SK-N-MC (cell line): Measurements from ENCODE around the gene TRIM52.
A peak's percentile ranks its signal among the peaks of the same experiment; 100 is the strongest.
"Not testable (repeated sequence)": the region's sequence is repeated elsewhere in the genome, so short reads cannot be mapped to it uniquely, and the experiment has no call there.

ENCODE experiments used
- DNase-seq: peaks from one replicate; pipeline ENCODE4 v3.0.0-alpha.2; 2011; ENCODE audit warnings: low read depth, low spot score
- H3K27ac ChIP-seq: fragments of 200-600 bp; sonication (generic); 2 replicates; pipeline ENCODE4 v1.5.1; 2016; ENCODE audit warnings: mixed run types
- H3K36me3 ChIP-seq: fragments of 200-600 bp; sonication (generic); 2 replicates; pipeline ENCODE4 v1.6.1; 2017; ENCODE audit warnings: antibody characterized with exemption, low read length, mixed read lengths; ENCODE audit not compliant: insufficient read depth
- H3K4me3 ChIP-seq: fragments of 200-600 bp; sonication (generic); 2 replicates; pipeline ENCODE4 v1.5.1; 2016
- H3K9ac ChIP-seq: fragments of 200-600 bp; sonication (generic); 2 replicates; pipeline ENCODE4 v1.8.0; 2017; ENCODE audit warnings: mixed run types, mixed read lengths; ENCODE audit not compliant: insufficient read length
- H3K9me3 ChIP-seq: fragments of 200-600 bp; sonication (generic); 2 replicates; pipeline ENCODE4 v1.6.1; 2017; ENCODE audit warnings: low read depth, mild to moderate bottlenecking, antibody characterized with exemption, low read length, moderate library complexity, mixed read lengths
- EZH2 ChIP-seq: fragments of 200-600 bp; sonication (generic); IDR thresholded peaks from one replicate; pipeline ENCODE4 v1.6.1; 2017; ENCODE audit warnings: antibody characterized with exemption
- FOXP2 ChIP-seq: optimal IDR thresholded peaks from 2 replicates; pipeline ENCODE3; 2011; ENCODE audit warnings: mild to moderate bottlenecking, moderate library complexity; ENCODE audit not compliant: insufficient read depth; ENCODE audit errors: extremely low read length, control extremely low read depth
- POLR2AphosphoS5 ChIP-seq: IDR thresholded peaks from 2 replicates; pipeline ENCODE4 v1.6.1; 2012; ENCODE audit warnings: mild to moderate bottlenecking, low read depth, low read length, borderline replicate concordance

The TRIM52 gene

DNA sequence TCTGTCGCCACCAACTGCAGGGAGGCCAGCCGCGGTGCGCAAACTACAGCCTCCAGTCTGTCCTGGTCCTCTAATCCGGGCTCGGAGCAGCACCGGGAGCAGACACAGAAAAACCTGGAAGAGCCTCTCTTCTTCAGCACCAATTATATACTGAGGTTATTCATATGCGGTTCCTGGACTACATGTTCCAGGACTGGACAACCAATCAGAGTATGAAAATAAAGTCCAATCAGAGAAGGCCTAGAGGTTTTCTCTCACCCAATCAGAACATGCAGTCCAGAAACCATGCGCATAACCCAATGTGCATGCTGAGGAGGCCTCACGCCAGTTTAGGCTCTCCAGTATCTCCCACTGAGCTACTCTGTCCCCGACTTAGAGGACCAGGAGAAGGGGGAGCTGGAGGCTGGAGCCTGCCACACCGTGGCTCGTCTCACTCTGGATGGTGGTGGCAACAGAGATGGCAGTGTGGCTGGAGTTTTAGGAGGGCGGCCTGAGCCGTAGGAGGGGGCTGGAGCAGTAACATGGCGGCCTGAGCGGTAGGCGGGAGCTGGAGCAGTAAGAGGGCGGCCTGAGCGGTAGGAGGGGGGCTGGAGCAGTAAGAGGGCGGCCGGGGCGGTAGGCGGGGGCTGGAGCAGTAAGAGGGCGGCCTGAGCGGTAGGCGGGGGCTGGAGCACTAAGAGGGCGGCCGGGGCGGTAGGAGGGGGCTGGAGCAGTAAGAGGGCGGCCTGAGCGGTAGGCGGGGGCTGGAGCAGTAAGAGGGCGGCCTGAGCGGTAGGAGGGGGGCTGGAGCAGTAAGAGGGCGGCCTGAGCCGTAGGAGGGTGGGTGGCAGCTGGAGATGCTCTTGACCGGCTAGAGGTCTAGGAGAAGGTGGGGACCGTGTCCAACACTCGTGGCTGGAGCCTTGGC, 20.4 kb upstream of the TRIM52 start:
- no peak overlapping the region for H3K27ac ChIP-seq
- no peak for DNase-seq
- H3K9me3 ChIP-seq: no peaks in the 10 kb centered on the region
- H3K4me3 ChIP-seq: no peak overlapping the region
- TF ChIP-seq POLR2AphosphoS5: no peak
- TF ChIP-seq EZH2: no peak
- no peak for TF ChIP-seq FOXP2
- no peak overlapping the region for H3K9ac ChIP-seq
- H3K36me3 ChIP-seq: no peaks in the 10 kb centered on the region

DNA sequence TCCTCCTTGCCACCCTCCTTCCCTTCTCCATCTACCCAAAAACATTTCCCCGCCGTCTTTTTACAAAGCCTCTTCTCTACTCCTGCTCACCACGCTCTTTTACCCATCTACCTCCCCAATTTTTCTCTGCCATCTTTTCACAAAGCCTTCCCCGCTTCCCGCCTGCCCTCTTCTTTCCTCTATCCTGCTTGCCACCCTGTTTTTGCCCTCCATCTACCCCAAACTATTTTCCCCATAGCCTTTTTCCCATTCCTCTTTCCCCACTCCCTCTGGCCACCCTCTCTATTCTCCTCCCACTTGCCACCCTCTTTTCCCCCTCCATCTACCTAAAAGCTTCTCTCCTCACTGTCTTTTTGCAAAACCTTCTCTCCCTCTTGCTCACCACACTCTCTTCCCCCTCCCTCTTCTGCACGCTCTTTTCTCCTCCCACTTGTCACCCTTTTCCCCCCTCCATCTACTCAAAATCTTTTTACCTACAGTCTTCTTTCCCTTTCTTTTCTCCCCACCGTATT, 19.4 kb upstream of the TRIM52 start:
- no peak for DNase-seq
- TF ChIP-seq POLR2AphosphoS5 (no peak), EZH2 (no peak), FOXP2 (no peak)
- no peaks in the 10 kb centered on the region for H3K9me3 ChIP-seq
- no peak overlapping the region for H3K9ac ChIP-seq
- H3K36me3 ChIP-seq: no peaks in the 10 kb centered on the region
- H3K27ac ChIP-seq: no peak overlapping the region
- no peak overlapping the region for H3K4me3 ChIP-seq

DNA sequence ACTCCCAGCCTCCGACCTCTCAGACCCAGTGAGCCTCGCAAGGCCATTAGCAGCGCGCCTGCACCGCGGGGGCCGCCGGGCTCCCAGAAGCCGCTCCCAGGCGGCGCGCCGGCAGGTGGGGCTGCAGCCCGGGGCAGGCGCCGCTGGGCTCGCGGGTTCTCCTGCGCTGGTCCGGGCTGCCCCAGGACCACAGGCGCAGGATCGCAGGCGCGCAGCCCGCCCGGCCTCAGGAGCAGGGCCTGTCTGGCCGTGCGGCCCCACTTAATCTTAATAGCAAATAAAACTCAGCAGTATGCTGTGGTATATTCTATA, 12.4 kb upstream of the TRIM52 start:
- H3K36me3 ChIP-seq, H3K27ac ChIP-seq, H3K9ac ChIP-seq, H3K4me3 ChIP-seq, DNase-seq, H3K9me3 ChIP-seq: not testable (repeated sequence)

DNA sequence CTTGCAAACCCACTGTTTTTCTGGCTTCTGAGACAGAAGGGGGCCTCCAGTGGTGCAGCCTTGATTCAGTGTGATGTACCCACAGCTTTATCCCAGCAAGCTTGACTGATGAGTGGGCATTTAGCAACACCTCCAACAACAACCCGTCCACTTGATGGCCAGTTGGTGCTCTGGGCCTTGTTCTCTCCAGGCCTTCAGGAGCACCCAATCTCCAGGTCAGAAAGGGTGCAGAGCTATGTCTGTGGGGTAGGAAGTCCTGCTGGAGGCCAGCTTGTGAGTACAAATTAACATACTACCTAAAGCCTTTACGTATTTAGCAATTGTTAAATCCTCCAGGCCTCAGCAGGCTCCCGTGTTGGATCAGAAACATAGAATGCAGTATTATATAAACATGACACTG, 10.1 kb upstream of the TRIM52 start:
- Histone ChIP-seq H3K27ac (no peak overlapping the region), H3K9ac (no peak overlapping the region), H3K4me3 (no peak overlapping the region), H3K36me3 (no peaks in the 10 kb centered on the region), H3K9me3 (no peaks in the 10 kb centered on the region)
- no peak for TF ChIP-seq EZH2
- no peak for TF ChIP-seq FOXP2
- no peak for TF ChIP-seq POLR2AphosphoS5
- no peak for DNase-seq

DNA sequence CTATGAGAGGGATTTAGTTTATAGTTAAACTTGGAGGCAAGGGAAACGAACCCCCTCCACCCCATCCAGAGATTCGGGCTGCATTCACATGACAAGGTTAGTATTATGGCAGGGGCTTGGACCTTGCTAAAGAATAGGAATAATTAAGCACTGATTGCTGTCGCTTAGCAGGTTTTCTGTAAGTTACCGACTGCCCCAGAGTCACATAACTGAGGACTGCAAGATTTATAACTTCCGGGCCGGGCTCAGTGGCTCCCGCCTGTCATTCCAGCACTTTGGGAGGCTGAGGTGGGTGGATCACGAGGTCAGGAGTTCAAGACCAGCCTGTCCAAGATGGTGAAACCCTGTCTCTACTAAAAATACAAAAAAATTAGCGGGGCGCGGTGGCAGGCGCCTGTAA, 7.0 kb upstream of the TRIM52 start:
- not testable (repeated sequence) for H3K36me3 ChIP-seq, H3K27ac ChIP-seq, H3K9ac ChIP-seq, H3K9me3 ChIP-seq, DNase-seq, H3K4me3 ChIP-seq

DNA sequence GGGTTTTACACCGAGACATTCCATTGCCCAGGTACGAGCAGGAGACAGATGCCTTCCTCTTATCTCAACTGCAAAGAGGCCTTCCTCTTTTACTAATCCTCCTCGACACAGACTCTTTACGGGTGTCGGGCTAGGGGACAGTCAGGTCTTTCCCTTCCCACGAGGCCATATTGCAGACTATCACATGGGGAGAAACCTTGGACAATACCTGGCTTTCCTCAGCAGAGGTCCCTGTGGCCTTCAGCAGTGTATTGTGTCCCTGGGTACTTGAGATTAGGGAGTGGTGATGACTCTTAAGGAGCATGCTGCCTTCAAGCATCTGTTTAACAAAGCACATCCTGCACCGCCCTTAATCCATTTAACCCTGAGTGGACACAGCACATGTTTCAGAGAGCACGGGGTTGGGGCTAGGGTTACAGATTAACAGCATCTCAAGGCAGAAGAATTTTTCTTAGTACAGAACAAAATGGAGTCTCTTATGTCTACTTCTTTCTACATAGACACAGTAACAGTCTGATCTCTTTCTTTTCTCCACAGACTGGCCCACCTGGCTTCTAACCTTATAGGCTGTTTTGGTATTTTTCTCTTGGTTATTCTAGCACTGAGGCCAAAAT, 6.5 kb upstream of the TRIM52 start:
- H3K9ac ChIP-seq, H3K27ac ChIP-seq, H3K9me3 ChIP-seq, H3K4me3 ChIP-seq, DNase-seq, H3K36me3 ChIP-seq: not testable (repeated sequence)

DNA sequence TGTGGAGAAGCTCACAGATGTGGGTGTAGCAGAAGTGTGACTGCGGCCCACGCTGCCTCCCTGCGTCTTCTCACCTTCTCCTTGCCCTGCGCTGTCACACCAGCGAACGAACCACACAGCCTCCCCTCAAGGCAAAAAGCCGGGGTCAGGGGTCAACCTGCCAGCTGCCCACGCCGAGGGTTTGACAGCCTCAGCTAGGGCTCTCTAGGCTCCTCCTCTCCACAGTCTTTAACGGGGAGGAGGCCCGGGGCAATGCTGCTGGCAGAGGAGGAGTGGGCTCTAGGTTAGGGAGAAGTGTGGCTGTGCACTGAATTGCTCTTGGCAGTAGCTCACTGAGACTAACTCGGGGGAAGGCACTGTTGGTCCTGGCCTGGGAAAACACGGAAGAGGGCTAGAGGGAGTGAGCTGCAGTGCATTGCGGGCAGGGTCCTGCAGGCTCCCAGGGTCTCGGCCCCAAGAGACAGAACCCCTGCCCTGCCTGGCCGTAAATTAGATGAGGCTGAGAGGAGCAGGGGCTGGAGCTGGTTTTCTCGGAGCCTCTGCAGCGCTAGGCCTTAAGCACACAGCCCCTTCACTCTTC, 4.2 kb upstream of the TRIM52 start:
- TF ChIP-seq EZH2: no peak
- TF ChIP-seq POLR2AphosphoS5: no peak
- no peak for TF ChIP-seq FOXP2
- Histone ChIP-seq H3K9ac (no peak overlapping the region), H3K9me3 (no peaks in the 10 kb centered on the region), H3K27ac (no peak overlapping the region), H3K4me3 (no peak overlapping the region), H3K36me3 (peaks cover 9% of the 10 kb centered on the region; the same call in 1 of the 2 replicates)
- no peak for DNase-seq

DNA sequence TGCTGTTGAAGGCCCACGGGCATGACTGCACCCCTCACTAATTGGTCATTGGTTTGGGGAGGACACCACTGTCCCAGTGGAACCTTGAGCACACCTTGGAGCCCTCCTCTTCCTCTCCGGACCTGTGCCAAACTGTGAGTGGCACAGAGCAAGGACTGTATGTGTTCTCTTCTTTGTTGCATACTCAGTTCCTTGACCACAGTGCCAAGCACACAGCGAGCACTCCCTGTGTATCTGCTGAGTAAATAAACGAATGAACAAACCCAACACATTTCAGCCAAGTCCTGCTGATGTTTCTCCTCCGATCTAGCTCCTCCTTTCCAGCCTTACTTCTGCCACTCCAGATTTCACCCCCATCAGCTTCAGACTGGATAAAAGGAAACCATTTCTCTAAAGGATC, 2.7 kb upstream of the TRIM52 start:
- no peak overlapping the region for H3K4me3 ChIP-seq
- TF ChIP-seq EZH2: no peak
- no peak for TF ChIP-seq POLR2AphosphoS5
- no peak for TF ChIP-seq FOXP2
- no peak overlapping the region for H3K27ac ChIP-seq

DNA sequence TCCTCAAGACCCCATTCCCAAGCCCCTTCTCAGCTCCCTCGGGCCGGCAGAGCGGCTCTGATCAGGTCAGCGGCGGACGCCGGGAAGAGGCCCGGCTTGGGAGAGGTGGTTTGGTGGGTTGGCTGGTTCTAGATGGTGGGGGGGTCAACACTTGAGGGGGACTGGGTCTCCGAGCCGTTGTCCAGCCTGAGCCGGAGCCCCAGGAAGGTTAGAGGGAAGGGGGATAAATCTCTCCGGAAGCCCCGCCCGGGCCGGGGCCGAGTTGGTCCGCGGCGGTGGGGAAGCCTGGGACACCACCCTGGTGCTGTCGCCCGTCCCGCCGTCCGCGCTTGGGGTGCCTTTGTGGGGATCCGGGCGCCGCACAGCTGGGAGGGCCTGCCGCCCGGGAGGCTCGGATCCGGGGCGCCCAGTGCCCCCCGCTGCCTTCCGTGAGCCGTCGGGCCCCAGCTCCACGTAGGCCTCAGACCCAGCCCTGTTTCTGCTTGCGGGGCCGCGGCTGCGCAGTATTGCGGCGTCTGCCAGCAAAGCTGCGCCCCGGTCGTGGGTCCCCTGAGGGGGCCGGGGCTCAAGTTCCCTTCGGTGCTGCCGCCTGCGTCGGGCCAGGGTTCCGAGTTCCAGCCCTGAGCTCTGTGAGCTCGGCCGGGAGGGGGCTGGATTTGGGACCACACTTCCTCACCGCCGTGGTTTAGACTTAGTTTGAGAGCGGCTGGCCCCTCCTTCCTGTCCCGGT, 542 bp upstream of the TRIM52 start:
- Histone ChIP-seq H3K27ac (peak overlapping the region; percentile 94), H3K4me3 (peak overlapping the region; percentile 99), H3K9ac (peak overlapping the region; percentile 100)

More for the DNA sequence above, 2.7 kb upstream of the TRIM52 start:
- H3K36me3 ChIP-seq: peaks cover 9% of the 10 kb centered on the region; the same call in 1 of the 2 replicates
- no peak for DNase-seq
- no peaks in the 10 kb centered on the region for H3K9me3 ChIP-seq
- no peak overlapping the region for H3K9ac ChIP-seq

More for the DNA sequence above, 542 bp upstream of the TRIM52 start:
- Histone ChIP-seq H3K9me3 (no peaks in the 10 kb centered on the region), H3K36me3 (peaks cover 18% of the 10 kb centered on the region; the same call in 1 of the 2 replicates)
- TF ChIP-seq POLR2AphosphoS5 (no peak; the same call in 1 of the 2 replicates), FOXP2 (no peak), EZH2 (no peak)
- DNase-seq: no peak
